ENCODE results near the gene BATF3. TPM values are rescaled to one million over a fixed set of nuclear protein-coding genes. Genes with fewer than 3 reads are reported as not detected.
A peak's percentile ranks its signal among the peaks of the same experiment; 100 is the strongest.

Gene BATF3
- total RNA-seq, 1 donor from 2014 or later = 7.9 TPM

DNA sequence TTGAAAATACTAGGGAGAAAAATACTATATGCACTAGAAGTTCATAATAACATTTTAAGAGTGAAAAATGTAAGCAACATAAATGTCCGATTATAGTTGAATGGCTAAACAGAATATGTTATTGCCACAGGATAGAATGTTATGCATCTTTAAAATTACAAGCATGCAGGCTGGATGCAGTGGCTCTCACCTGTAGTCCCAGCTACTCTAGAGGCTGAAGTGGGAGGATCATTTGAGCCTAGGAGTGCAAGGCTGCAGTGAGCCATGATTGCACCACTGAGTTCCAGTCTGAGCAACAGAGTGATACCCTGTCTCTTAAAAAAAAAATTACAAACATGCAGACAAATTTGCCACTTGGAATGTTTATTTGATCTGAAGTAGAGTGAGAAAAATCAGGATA is 3.0 kb upstream of the BATF3 start:
- Histone ChIP-seq H3K9me3 (no peaks in the 10 kb centered on the region), H3K4me3 (no peak overlapping the region), H3K27me3 (no peaks in the 10 kb centered on the region), H3K27ac (no peak overlapping the region), H3K36me3 (no peaks in the 10 kb centered on the region), H3K4me1 (peaks cover 21% of the 10 kb centered on the region)
- DNase-seq (ENCODE audit: extremely low spot score in 2 of 2) = no peak
- intact Hi-C loops (cut with DNase I) = no loop called here
- TF ChIP-seq POLR2A (IDR thresholded peaks at IDR 0.05) (no peak), POLR2AphosphoS5 (IDR thresholded peaks at IDR 0.05; ENCODE audit: insufficient read depth in 1 of 2, low read depth in 1 of 2) (no peak)
- TF ChIP-seq, protein P1, sequence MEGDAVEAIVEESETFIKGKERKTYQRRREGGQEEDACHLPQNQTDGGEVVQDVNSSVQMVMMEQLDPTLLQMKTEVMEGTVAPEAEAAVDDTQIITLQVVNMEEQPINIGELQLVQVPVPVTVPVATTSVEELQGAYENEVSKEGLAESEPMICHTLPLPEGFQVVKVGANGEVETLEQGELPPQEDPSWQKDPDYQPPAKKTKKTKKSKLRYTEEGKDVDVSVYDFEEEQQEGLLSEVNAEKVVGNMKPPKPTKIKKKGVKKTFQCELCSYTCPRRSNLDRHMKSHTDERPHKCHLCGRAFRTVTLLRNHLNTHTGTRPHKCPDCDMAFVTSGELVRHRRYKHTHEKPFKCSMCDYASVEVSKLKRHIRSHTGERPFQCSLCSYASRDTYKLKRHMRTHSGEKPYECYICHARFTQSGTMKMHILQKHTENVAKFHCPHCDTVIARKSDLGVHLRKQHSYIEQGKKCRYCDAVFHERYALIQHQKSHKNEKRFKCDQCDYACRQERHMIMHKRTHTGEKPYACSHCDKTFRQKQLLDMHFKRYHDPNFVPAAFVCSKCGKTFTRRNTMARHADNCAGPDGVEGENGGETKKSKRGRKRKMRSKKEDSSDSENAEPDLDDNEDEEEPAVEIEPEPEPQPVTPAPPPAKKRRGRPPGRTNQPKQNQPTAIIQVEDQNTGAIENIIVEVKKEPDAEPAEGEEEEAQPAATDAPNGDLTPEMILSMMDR (IDR thresholded peaks at IDR 0.05) = no peak

DNA sequence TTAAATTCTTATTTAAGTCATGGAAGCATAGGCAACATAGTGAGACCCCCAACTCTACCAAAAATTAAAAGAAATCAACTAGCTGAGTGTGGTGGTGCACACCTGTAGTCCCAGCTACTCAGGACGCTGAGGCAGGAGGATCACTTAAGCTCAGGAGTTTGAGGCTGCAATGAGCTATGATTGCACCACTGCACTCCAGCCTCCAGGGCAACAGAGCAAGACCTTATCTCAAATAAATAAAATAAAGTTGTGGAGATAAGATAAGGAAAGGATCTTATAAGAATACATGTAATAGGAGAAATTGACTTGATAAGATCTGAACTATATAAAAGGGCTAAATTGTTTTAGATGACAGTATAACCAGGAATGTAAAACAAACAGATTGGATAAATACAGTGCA is 2.3 kb upstream of the BATF3 start:
- no peaks in the 10 kb centered on the region for H3K9me3 ChIP-seq
- peaks cover 21% of the 10 kb centered on the region for H3K4me1 ChIP-seq
- no peak overlapping the region for H3K27ac ChIP-seq
- no peak overlapping the region for H3K4me3 ChIP-seq
- H3K36me3 ChIP-seq = no peaks in the 10 kb centered on the region
- TF ChIP-seq, protein P1 (IDR thresholded peaks at IDR 0.05) = no peak
- TF ChIP-seq POLR2A (IDR thresholded peaks at IDR 0.05) (no peak), POLR2AphosphoS5 (IDR thresholded peaks at IDR 0.05; ENCODE audit: insufficient read depth in 1 of 2, low read depth in 1 of 2) (no peak)
- no peaks in the 10 kb centered on the region for H3K27me3 ChIP-seq
- DNase-seq (ENCODE audit: extremely low spot score in 2 of 2) = no peak
- intact Hi-C loops (cut with DNase I) = no loop called here

DNA sequence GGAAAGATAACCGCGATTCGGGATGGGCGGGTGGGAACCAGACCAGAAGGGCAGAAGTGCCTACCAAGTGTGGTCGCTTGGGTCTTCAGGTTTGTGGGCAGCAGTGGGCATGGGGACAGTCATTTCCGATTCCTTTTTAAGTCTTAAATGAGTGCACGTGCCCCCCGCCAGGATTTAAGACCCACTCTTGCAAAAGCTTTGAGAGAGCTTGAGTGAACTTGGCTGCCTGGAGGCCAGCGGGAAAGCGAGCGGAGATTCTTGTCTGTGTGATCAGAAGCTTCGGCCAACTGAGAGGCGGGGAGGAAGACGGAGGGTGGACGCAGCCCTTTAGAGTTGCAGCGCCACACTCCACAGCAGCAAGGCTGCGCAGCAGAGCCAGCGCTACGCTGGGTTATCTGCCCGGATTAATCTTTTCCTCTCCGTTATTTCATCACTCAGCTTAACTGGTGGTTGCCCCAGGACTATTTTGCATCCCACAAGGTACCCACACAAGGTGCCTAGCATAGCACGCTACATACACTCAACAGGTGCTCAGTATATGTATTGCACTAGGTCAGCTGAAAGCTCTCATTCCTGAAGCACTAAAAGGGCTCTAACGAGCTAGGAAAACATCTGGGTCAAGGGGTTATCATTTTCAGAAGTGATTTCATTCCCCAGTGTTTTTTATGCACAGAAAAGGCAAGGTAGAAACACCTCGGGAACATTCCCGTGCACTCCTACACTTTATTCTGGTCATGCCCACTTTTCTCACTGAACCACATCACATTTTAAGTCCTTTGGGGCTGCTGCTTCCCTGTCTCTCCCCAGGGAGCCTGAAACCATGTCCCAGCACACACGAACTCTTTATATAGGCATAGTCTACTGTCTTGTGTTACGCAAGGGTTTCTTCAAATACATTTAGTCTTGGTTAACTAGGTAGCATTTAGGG is 1.5 kb upstream of the BATF3 start:
- Histone ChIP-seq H3K27me3 (no peaks in the 10 kb centered on the region), H3K4me1 (peaks cover 21% of the 10 kb centered on the region), H3K9me3 (no peaks in the 10 kb centered on the region), H3K36me3 (no peaks in the 10 kb centered on the region), H3K4me3 (peak overlapping the region; percentile 63 to 69), H3K27ac (peak overlapping the region; percentile 81)
- TF ChIP-seq, protein P1 (IDR thresholded peaks at IDR 0.05) = no peak
- TF ChIP-seq POLR2AphosphoS5 (IDR thresholded peaks at IDR 0.05; ENCODE audit: insufficient read depth in 1 of 2, low read depth in 1 of 2) = no peak
- intact Hi-C loops (cut with DNase I) = no loop called here
- no peak for DNase-seq (ENCODE audit: extremely low spot score in 2 of 2)

DNA sequence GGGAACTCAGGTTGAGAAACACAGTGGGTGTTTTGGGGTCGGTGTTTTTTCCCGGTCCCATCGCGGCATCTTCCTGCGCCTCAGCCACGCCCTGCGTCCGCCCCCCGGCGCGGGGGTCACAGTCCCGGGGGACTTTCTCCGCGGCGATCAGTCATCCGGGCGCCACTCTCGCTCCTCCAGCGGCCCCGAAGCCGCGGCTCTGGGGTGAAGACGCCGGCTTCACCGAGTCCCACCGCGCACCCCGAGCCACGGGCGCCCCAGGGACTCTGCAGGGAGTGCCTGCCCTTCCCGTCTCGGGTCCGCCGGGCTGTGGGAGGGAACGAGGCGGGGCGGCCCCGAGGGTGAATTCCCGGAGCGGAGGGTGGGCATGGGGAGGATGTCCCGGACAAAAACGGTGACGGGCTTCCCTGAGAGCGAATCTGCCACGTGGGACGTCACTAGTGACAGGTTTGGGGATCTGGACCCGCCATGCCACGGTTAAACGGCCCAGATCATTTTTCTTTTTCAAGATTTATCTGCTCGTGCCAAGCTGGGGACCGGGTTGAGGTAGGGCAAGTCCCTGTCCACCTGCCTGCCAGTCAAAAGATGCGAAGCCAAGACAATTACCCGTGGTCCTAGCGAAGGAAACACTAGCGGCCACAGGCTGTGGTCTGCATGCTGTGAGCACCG is 717 bp upstream of the BATF3 start:
- Histone ChIP-seq H3K27ac (peak overlapping the region; percentile 81), H3K36me3 (no peaks in the 10 kb centered on the region), H3K27me3 (no peaks in the 10 kb centered on the region), H3K4me1 (peaks cover 21% of the 10 kb centered on the region), H3K9me3 (no peaks in the 10 kb centered on the region), H3K4me3 (peak overlapping the region; percentile 63 to 69)
- TF ChIP-seq POLR2AphosphoS5 (IDR thresholded peaks at IDR 0.05; ENCODE audit: insufficient read depth in 1 of 2, low read depth in 1 of 2) (peak in 1 of 2 donors; percentile 54), POLR2A (IDR thresholded peaks at IDR 0.05) (no peak)
- TF ChIP-seq, protein P1 (IDR thresholded peaks at IDR 0.05) = no peak
- DNase-seq (ENCODE audit: extremely low spot score in 2 of 2) = peak in 1 of 2 donors; percentile 83
- intact Hi-C loops (cut with DNase I) = no loop called here

All from vagina (tissue), 2 donors.